Colon (tissue), 2 donors: ENCODE measurements around the gene STEAP1.
"Not testable (repeated sequence)": the region's sequence is repeated elsewhere in the genome, so short reads cannot be mapped to it uniquely, and the experiment has no call there.

Source experiments
- FAIRE-seq: peaks from 2 replicates; lab custom pipeline; 2012; peaks lifted over from hg19 to GRCh38; lab: Jason Lieb, UNC
- donor health status: control.
- donor health status: control.

The STEAP1 gene

GRCh38 chr7:90173127-90173844, 19.0 kb downstream of the STEAP1 start:
- FAIRE-seq = no peak

DNA sequence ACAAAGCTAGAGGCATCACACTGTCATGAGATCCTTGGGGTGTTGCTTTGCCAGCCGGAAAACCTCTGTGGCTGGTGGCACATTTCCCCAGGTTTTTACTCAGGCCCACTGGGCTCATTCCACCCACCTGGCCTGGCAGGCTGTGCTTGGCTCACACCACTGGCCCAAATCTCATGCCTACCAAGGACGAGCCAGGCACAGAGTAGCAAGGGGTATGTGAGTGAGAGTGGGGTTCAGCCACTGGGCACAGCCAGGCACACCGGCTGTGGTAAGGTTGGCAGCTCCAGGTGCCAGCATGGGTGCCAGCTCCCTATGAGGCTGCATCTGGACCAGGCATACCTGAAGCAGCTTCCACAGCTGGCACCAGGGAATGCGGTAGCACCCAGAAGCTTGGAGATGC, 21.4 kb downstream of the STEAP1 start:
- FAIRE-seq = no peak

- FAIRE-seq = no peak
Observed at GRCh38 chr7:90176195-90176594, 21.9 kb downstream of the STEAP1 start.

DNA sequence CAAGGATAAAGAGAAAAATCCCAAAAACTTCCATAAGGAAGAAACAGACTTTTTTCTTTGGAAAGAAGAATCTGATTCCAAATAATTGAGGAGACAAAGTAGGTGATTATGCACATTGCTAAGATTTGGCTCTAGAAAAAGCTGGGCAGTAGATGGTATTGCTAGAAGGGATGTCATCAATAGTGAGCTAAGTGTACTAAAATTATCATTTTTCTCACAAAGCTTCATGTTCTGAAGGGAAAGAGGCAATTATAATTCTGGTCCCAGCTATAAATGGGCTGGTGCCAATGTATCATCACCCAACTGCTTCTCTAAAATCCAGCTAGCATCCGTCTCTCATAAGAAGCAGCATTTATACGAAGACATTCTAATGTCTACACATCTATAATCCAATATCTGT, 23.9 kb downstream of the STEAP1 start:
- FAIRE-seq = no peak

GRCh38 chr7:90178679-90179278, 24.5 kb downstream of the STEAP1 start:
- no peak for FAIRE-seq

- no peak for FAIRE-seq
Observed at GRCh38 chr7:90180011-90180585, 25.8 kb downstream of the STEAP1 start.

DNA sequence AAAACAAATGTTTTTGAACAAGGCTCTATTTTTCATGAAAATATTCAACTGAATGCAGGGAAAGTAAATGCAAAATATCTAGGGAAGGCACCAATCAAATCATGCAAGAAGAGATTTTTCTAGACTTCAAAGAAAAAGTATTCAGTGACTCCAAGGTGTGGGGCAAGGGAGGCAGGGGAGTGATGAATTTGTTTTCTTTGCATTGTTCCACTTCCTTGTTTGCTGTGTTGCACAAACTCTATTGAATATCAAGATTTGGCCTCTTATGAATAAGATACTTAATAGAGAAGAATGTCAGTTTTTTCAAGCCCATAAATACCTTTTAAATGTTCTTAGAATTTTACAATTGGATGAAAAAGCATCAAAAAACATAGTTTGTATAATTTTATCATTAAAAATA, 26.4 kb downstream of the STEAP1 start:
- no peak for FAIRE-seq

GRCh38 chr7:90181485-90181884, 27.2 kb downstream of the STEAP1 start:
- FAIRE-seq = no peak

GRCh38 chr7:90186290-90186689, 32.0 kb downstream of the STEAP1 start:
- not testable (repeated sequence) for FAIRE-seq

- FAIRE-seq = no peak
Observed at GRCh38 chr7:90187507-90188050, 33.3 kb downstream of the STEAP1 start.

- FAIRE-seq = no peak
Observed at GRCh38 chr7:90188281-90188680, 34.0 kb downstream of the STEAP1 start.

- no peak for FAIRE-seq
Observed at GRCh38 chr7:90190995-90191394, 36.7 kb downstream of the STEAP1 start.

DNA sequence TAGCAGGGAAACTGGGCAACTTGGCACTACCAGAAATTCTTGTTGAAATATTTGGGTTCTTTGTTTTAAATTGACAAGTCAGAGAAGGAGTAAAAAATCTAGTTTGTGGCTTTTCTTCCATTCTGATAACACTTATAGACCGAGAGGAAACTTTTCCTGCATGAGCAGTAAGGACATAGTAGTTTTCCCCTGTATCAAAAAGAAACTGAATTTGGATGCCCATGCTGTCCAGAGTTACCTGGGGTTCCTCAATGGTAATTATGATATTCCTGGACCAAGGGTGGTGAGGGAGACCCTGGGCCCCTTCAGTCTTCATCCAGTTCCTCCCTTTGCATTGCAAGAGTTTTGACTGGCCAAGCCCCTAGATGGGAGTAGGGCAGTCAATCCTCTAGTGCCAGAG, 37.4 kb downstream of the STEAP1 start:
- no peak for FAIRE-seq

- no peak for FAIRE-seq
Observed at GRCh38 chr7:90192876-90193750, 38.8 kb downstream of the STEAP1 start.

- no peak for FAIRE-seq
Observed at GRCh38 chr7:90194911-90195809, 40.9 kb downstream of the STEAP1 start.

- FAIRE-seq = no peak
Observed at GRCh38 chr7:90201500-90202195, 47.4 kb downstream of the STEAP1 start.

DNA sequence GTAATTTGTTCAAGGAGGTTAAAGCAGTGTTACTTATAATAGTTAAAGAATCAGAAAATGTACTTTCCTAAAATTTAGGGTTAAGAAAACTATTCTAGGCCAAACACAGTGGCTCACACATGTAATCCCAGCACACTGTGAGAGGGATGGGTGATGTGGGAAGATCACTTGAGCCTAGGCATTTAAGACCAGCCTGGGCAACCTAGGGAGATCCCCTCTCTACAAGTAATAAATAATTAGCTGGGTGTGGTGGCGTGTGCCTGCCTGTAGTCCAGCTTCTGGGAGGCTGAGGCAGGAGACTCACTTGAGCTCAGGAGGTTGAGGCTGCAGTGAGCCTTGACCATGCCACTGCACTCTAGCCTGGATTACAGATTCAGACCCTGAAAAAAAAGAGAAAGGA, 53.7 kb downstream of the STEAP1 start:
- no peak for FAIRE-seq

DNA sequence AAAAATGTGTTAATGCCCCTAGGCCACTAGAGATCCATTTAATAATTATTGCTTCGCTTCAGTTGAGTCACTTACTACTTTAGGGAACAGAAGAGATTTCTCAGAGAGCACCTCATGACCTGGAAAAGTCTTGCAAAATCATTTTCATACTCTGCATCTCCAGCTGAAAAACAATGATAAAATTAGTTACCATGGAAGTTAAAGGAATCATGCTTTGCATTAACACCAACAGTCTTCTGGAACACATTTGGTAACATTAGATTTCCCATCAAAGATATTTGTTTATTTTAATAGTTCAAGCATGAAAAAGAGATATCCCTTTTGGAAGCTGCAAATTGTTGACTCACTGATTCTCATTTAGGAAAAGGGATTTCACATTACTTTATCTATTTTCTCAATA, 55.5 kb downstream of the STEAP1 start:
- FAIRE-seq = no peak

DNA sequence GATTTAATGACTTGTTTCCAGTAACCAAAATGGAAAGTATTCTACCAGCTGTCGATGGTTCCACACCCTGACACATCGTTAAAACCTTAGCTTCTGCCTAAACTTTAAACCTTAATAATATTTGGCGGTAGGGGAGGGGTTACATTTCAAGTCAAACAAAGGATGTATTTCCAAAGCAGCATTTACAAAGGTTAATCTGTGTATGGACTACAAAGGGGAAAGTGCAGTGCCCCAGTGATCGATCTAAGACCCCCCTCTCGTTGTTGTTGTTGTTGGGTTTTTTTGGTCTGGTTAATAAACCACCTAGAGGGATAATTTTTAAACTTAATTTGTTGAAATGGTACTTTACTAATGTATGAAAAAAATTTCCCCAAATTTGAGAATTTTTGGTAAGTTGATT, 56.2 kb downstream of the STEAP1 start:
- FAIRE-seq = no peak

GRCh38 chr7:90210981-90211380, 56.7 kb downstream of the STEAP1 start:
- FAIRE-seq = no peak
